Measurements from ENCODE around the gene USP17L25. TPM values are rescaled to one million over a fixed set of nuclear protein-coding genes. Genes with fewer than 3 reads are reported as not detected.
"Not testable (repeated sequence)": the region's sequence is repeated elsewhere in the genome, so short reads cannot be mapped to it uniquely, and the experiment has no call there.

Gene USP17L25
- total and polyA plus RNA-seq, 4 donors = not detected

GRCh38 chr4:9353338-9353737 is 23.6 kb downstream of the USP17L25 start, which contains the start of gene USP17L29:
Gene USP17L29, plus strand, starts transcription at chr4:9353638. Its CDS starts 0 bp downstream, at chr4:9353638.
- H3K9me3 ChIP-seq (ENCODE audit: control insufficient read depth in 4 of 4, insufficient read depth in 3 of 4, low read length in 3 of 4); H3K27me3 ChIP-seq (ENCODE audit: control insufficient read depth in 3 of 3, insufficient read depth in 3 of 3, low read length in 2 of 3); H3K9ac ChIP-seq (ENCODE audit: insufficient read depth in 1 of 2, low read length in 2 of 2); ATAC-seq (ENCODE audit: insufficient read depth, low FRiP score); DNase-seq; H3K4me1 ChIP-seq (ENCODE audit: control insufficient read depth in 5 of 5, insufficient read depth in 5 of 5, low read length in 5 of 5); H3K4me3 ChIP-seq; H3K36me3 ChIP-seq (ENCODE audit: control insufficient read depth in 4 of 4, insufficient read depth in 4 of 4, low read length in 4 of 4); H3K27ac ChIP-seq (ENCODE audit: low read depth in 1 of 2, low read length in 1 of 2): not testable (repeated sequence)
- WGBS, 2 donors = no CpG with 5 or more reads among the region's 15 CpGs

GRCh38 chr4:9362829-9363228 is 33.1 kb downstream of the USP17L25 start, which contains the start of gene USP17L30:
Gene USP17L30, plus strand, starts transcription at chr4:9363129. Its CDS starts 0 bp downstream, at chr4:9363129.
- not testable (repeated sequence) for H3K4me1 ChIP-seq (ENCODE audit: control insufficient read depth in 5 of 5, insufficient read depth in 5 of 5, low read length in 5 of 5); H3K9ac ChIP-seq (ENCODE audit: insufficient read depth in 1 of 2, low read length in 2 of 2); DNase-seq; H3K27ac ChIP-seq (ENCODE audit: low read depth in 1 of 2, low read length in 1 of 2); ATAC-seq (ENCODE audit: insufficient read depth, low FRiP score); H3K27me3 ChIP-seq (ENCODE audit: control insufficient read depth in 3 of 3, insufficient read depth in 3 of 3, low read length in 2 of 3); H3K9me3 ChIP-seq (ENCODE audit: control insufficient read depth in 4 of 4, insufficient read depth in 3 of 4, low read length in 3 of 4); H3K4me3 ChIP-seq; H3K36me3 ChIP-seq (ENCODE audit: control insufficient read depth in 4 of 4, insufficient read depth in 4 of 4, low read length in 4 of 4)
- WGBS, 2 donors = no CpG with 5 or more reads among the region's 15 CpGs

GRCh38 chr4:9379881-9380280 is 50.2 kb downstream of the USP17L25 start:
- H3K36me3 ChIP-seq (ENCODE audit: control insufficient read depth in 4 of 4, insufficient read depth in 4 of 4, low read length in 4 of 4); H3K4me3 ChIP-seq; H3K4me1 ChIP-seq (ENCODE audit: control insufficient read depth in 5 of 5, insufficient read depth in 5 of 5, low read length in 5 of 5); H3K9me3 ChIP-seq (ENCODE audit: control insufficient read depth in 4 of 4, insufficient read depth in 3 of 4, low read length in 3 of 4); H3K27ac ChIP-seq (ENCODE audit: low read depth in 1 of 2, low read length in 1 of 2); ATAC-seq (ENCODE audit: insufficient read depth, low FRiP score); DNase-seq; H3K27me3 ChIP-seq (ENCODE audit: control insufficient read depth in 3 of 3, insufficient read depth in 3 of 3, low read length in 2 of 3); H3K9ac ChIP-seq (ENCODE audit: insufficient read depth in 1 of 2, low read length in 2 of 2): not testable (repeated sequence)
- WGBS, 2 donors = 21 to 39% methylated on average over 1 of the region's 1 CpG

Other genes starting within 250 kb of the USP17L25 start
- not detected for gene FAM90A26, start 159.5 kb upstream of the USP17L25 start, total RNA-seq
- not detected for gene FAM90A26, start 159.5 kb upstream of the USP17L25 start, polyA plus RNA-seq
- not detected for gene USP17L10, start 119.3 kb upstream of the USP17L25 start, total RNA-seq
- gene USP17L10, start 119.3 kb upstream of the USP17L25 start, polyA plus RNA-seq = not detected
- not detected for gene USP17L11, start 114.5 kb upstream of the USP17L25 start, total RNA-seq
- gene USP17L11, start 114.5 kb upstream of the USP17L25 start, polyA plus RNA-seq = not detected
- gene USP17L12, start 109.8 kb upstream of the USP17L25 start, total RNA-seq = not detected
- not detected for gene USP17L12, start 109.8 kb upstream of the USP17L25 start, polyA plus RNA-seq
- gene USP17L13, start 105.0 kb upstream of the USP17L25 start, total RNA-seq = not detected
- gene USP17L13, start 105.0 kb upstream of the USP17L25 start, polyA plus RNA-seq = not detected
- not detected for gene USP17L15, start 95.5 kb upstream of the USP17L25 start, total RNA-seq
- not detected for gene USP17L15, start 95.5 kb upstream of the USP17L25 start, polyA plus RNA-seq
- not detected for gene USP17L17, start 86.0 kb upstream of the USP17L25 start, total RNA-seq
- gene USP17L17, start 86.0 kb upstream of the USP17L25 start, polyA plus RNA-seq = not detected
- gene USP17L18, start 81.3 kb upstream of the USP17L25 start, total RNA-seq = not detected
- gene USP17L18, start 81.3 kb upstream of the USP17L25 start, polyA plus RNA-seq = not detected
- gene USP17L19, start 76.5 kb upstream of the USP17L25 start, total RNA-seq = not detected
- not detected for gene USP17L19, start 76.5 kb upstream of the USP17L25 start, polyA plus RNA-seq
- gene USP17L20, start 71.8 kb upstream of the USP17L25 start, total RNA-seq = not detected
- gene USP17L20, start 71.8 kb upstream of the USP17L25 start, polyA plus RNA-seq = not detected
- not detected for gene USP17L21, start 67.0 kb upstream of the USP17L25 start, total RNA-seq
- gene USP17L21, start 67.0 kb upstream of the USP17L25 start, polyA plus RNA-seq = not detected
- gene USP17L22, start 62.3 kb upstream of the USP17L25 start, total RNA-seq = not detected
- not detected for gene USP17L22, start 62.3 kb upstream of the USP17L25 start, polyA plus RNA-seq
- gene USP17L24, start 4.7 kb upstream of the USP17L25 start, total RNA-seq = not detected
- not detected for gene USP17L24, start 4.7 kb upstream of the USP17L25 start, polyA plus RNA-seq
- not detected for gene USP17L26, start 4.7 kb downstream of the USP17L25 start, total RNA-seq
- gene USP17L26, start 4.7 kb downstream of the USP17L25 start, polyA plus RNA-seq = not detected
- gene USP17L5, start 9.5 kb downstream of the USP17L25 start, total RNA-seq = not detected
- not detected for gene USP17L5, start 9.5 kb downstream of the USP17L25 start, polyA plus RNA-seq
- gene USP17L27, start 14.2 kb downstream of the USP17L25 start, total RNA-seq = not detected
- gene USP17L27, start 14.2 kb downstream of the USP17L25 start, polyA plus RNA-seq = not detected
- not detected for gene USP17L28, start 19.0 kb downstream of the USP17L25 start, total RNA-seq
- not detected for gene USP17L28, start 19.0 kb downstream of the USP17L25 start, polyA plus RNA-seq
- not detected for gene USP17L29, start 23.7 kb downstream of the USP17L25 start, total RNA-seq
- not detected for gene USP17L29, start 23.7 kb downstream of the USP17L25 start, polyA plus RNA-seq
- not detected for gene USP17L30, start 33.2 kb downstream of the USP17L25 start, total RNA-seq
- not detected for gene USP17L30, start 33.2 kb downstream of the USP17L25 start, polyA plus RNA-seq
- not detected for gene DEFB131A, start 114.5 kb downstream of the USP17L25 start, total RNA-seq
- gene DEFB131A, start 114.5 kb downstream of the USP17L25 start, polyA plus RNA-seq = not detected